HG03175 (cell line): ENCODE results near the gene LRIG3.
"Not testable (repeated sequence)": the region's sequence is repeated elsewhere in the genome, so short reads cannot be mapped to it uniquely, and the experiment has no call there.

Source experiments
- ATAC-seq: cut with Tn5 transposase; IDR thresholded peaks from one replicate; pipeline ENCODE4 v1.9.1; 2021; ENCODE audit warnings: mild to moderate bottlenecking, moderate library complexity; ENCODE audit not compliant: unreplicated experiment

LRIG3 gene

DNA sequence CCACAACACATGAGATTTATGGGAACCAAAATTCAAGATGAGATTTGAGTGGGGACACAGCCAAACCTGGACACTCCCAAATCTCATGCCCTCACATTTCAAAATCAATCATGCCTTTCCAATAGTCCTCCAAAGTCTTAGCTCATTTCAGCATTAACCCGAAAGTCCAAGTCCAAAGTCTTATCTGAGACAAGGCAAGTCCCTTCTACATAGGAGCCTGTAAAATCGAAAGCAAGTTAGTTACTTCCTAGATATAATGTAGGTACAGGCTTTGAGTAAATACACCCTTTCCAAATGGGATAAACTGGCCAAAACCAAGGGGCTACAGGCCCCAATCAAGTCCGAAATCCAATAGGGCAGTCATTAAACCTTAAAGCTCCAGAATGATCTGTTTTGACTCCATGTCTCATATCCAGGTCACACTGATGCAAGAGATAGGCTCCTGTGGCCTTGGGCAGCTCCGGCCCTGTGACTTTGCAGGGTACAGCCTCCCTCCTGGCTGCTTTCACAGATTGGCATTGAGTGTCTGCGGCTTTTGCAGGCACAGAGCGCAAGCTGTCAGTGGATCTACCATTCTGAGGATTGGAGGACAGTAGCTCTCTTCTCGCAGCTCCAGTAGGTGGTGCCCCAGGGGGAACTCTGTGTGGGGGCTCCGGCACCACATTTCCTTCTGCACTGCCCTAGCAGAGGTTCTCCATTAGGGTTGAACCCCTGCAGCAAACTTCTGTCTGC is 60.1 kb downstream of the LRIG3 start:
- ATAC-seq = no peak

DNA sequence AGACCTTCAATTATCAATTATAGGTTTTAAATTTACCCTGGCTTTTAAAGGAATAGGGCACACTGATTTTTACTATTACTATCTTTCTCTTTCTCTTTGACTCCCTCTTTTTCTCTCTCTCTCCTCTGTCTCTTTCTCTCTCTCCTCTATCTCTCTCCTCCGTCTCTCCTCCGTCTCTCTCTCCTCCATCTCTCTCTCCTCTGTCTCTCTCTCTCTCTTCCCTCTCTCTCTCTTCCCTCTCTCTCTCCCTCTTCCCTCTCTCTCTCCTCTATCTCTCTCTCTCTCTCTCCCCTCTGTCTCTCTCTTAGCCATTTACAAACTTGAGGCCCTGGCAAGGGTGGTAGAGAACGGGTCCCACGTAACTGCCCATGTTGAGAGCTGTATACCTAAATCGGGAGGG is 62.3 kb downstream of the LRIG3 start:
- ATAC-seq = no peak

DNA sequence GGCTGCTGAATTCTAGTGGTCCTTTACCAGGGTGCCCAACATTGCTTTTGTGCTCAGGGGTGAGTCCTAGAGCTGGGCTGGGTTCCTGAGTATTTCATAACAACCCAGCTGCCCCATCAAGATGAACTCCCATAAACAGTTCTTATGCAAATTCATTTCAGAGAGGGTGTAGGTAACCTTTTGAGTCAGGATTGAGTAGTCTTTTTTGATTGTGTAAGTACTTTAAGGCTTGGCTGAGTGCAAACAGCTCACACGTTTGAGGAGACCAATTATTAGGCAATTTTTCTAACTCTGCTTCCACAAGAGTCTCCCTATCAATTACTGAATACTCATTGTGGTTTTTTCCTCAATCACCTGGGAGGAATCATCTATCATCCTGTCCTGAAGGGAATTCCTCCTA is 63.1 kb downstream of the LRIG3 start:
- ATAC-seq = not testable (repeated sequence)

DNA sequence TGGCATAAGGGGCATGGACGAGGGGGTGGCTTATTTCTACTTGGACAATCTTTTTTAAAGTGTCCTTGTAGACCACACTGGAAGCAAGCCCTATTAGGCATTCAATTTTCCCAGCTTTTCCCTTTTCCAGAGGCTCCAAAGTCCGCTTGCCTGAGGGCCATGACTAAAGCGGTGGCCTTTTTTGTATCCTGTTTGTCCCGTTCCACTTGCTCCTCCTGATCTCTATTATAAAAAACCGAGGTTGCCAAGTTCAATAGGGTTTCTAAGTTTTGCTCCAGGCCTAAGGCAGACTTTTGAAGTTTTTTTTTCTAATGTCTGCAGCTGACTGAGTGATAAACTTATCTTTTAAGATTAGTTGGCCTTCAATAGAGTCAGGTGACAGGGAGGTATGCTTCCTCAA is 64.7 kb downstream of the LRIG3 start:
- not testable (repeated sequence) for ATAC-seq

DNA sequence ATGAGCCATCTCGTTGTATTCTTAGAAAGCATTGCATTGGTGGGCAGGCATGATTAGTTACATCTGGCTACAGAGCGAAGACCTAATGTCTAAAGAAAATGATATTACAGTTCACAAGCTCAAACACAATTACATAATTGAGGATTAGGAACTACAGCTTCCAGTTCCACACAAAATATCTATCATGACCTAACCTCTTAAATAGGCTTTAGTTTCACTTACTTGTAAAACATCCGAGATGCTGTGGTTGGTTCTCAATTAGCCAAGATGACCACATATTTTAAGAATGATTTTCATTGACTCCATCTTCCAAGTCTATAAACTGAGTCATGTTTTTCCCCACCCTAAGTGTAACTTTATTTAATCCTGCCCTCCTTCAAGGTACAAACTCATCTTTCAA is 69.5 kb downstream of the LRIG3 start:
- no peak for ATAC-seq

DNA sequence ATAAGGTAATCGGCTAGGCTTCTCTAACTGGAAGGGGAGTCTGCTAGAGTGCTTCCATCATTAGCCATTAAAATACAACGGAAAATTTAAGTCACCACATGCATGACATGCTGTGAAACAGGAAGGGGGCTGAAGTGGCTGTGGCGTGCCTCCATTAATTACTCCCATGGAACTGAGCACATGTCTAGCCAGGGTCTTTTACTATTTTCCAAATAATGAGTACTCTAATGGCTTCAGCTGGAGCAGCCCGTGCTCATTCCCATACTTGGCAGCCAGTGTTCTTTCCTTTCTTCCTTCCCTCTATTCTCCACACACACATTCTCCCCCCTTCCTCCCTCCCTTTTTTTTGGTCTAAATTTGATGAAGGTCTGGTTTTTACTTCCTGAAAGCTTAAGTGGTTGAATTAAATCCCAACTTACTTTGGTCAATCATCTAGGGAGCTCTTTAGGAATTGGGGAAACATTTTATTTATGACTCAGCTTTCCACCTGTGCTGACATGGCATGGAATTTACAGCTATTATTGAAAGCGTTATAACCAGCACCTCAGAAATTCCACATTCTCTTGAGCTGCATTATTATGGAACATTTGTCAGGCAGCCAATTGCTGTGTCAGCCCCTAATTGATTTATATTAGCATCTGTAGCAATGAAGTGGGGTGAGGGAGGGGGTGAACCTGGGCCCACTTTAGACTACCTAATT is 72.3 kb downstream of the LRIG3 start:
- no peak for ATAC-seq

DNA sequence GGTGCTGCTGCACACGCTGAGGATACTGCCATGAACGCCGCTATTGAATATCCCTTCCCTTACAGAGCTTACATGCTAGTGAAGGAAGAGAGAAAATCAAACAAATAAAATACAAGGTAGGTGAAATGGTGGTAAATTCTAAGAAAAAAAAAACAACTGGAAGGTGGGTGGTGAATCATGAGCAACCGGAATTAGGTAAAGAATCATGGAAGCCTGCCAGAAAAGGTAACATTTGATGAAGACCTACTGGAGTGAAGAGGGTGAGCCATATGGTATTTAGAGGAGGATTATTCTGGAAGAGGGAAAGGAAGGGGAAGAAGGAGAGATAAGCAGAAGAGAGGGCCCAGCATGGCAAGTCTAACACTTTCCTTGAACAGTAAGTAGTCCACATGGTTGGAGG is 76.1 kb downstream of the LRIG3 start:
- ATAC-seq = no peak

DNA sequence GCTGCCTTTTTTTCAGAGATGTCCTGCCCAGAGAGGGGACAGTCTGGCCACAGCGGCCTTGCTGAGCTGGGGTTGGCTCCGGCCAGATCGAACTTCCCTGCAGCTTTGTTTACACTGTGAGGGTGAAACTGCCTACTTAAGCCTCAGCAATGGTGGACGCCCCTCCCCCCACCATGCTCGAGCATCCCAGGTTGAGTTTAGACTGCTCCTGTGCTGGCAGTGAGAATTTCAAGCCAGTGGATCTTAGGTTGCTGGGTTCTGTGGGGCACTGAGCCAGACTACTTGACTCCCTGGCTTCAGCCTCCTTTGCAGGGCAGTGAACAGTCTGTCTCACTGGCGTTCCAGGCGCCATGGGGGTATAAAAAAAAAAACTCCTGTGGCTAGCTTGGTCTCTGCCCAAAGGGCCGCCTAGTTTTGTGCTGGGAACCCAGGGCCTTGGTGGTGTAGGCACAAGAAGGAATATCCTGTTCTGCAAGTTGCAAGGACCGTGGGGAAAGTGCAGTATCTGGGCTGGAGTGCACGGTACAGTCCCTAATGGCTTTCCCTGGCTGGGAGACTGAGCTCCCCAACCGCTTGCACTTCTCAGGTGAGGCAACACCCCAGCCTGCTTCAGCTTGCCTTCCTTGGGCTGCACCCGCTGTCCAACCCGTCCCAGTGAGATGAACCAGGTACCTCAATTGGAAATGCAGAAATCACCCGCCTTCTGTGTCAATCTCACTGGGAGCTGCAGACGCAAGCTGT is 79.1 kb downstream of the LRIG3 start:
- no peak for ATAC-seq

DNA sequence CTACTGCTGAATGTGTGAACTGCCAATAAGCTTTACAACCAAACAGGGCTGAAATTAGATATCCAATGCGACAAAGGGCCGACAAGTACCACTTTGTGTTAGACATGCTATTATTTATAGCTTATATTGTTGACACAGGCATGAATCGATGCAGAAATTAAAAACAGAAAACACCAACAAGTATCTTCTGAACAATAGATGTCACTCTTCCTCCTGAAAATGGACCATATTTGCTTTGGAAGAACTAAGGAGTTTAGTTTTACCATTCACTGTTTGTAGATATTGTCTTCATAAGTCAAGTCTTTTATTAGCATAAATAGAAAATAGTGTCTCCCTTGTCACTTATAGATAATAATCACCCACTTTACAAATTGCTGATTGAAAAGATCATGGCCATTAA is 86.5 kb downstream of the LRIG3 start:
- ATAC-seq = no peak

DNA sequence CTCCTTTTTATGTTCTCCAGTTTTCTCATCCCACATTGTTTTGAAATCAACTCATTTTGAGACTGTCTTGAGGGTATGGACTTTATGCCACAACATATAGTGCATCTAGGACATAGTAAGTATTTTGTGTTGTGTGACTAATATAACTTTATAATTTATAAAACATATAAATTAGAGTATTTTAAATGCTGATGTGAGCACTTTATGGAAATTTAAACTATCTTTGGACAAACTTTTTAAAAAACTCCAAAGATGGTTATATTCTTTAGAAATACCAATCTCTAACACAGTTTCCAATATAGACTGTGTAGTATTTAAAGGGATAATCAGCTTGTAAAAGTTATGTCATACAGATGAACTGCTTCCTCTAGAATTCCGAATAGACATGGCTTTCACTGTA is 87.4 kb downstream of the LRIG3 start:
- ATAC-seq = no peak
